GM23248 (cell line): ENCODE data around the gene TGM3.

Experiments used
- EZH2 ChIP-seq: fragments of 200-600 bp; sonication (generic); IDR thresholded peaks from 2 replicates; pipeline ENCODE4 v1.6.1; 2018; ENCODE audit warnings: antibody characterized with exemption, mild to moderate bottlenecking; ENCODE audit not compliant: insufficient read depth, poor library complexity, severe bottlenecking
- EZH2phosphoT487 ChIP-seq: fragments of 200-600 bp; sonication (generic); IDR thresholded peaks from 2 replicates; pipeline ENCODE4 v1.6.1; 2018; ENCODE audit warnings: antibody characterized with exemption, moderate library complexity, mild to moderate bottlenecking, low read depth; ENCODE audit not compliant: insufficient read depth

DNA sequence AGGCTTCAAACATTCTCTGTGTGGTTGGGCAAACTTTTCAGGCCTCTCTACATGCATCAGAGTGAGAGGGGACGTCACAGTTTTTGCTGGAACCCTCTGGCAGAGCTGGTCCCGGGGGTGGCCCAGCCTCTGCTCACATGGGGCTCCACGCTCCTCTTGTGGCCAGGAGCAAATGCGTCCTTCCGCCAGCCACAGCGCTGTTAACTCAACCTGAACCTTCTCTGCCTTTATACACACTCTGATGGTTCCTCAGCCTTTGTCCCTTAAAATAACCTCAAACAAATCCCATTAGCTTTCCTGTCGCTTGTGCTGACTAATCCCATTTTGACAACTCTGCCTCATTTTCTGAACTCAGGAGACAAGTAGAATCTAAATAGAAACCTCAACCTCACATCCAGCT, 45.5 kb downstream of the TGM3 start:
- no peak for TF ChIP-seq EZH2
- TF ChIP-seq EZH2phosphoT487: no peak
